EL (cell line): Measurements from ENCODE around the gene IL21R.
"Not testable (repeated sequence)": the region's sequence is repeated elsewhere in the genome, so short reads cannot be mapped to it uniquely, and the experiment has no call there.

Source experiments
- DNase-seq: peaks from one replicate; pipeline ENCODE4 v3.0.0-alpha.2; 2016

IL21R gene

GRCh38 chr16:27449434-27450195 is 47.6 kb downstream of the IL21R start:
- DNase-seq, result no peak

DNA sequence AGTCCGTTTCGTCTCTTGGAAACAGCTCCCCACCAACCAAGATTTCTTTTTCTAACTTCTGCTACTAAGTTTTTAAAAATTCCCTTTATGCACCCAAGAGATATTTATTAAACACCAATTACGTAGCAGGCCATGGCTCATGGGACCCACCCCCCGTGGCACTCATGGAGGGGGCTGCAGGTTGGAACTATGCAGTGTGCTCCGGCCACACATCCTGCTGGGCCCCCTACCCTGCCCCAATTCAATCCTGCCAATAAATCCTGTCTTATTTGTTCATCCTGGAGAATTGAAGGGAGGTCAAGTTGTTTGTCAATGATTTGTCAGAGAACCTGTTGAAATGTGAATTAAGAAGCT is 48.2 kb downstream of the IL21R start:
- no peak for DNase-seq

- no peak for DNase-seq
Observed at GRCh38 chr16:27452569-27453493, 50.9 kb downstream of the IL21R start.

DNA sequence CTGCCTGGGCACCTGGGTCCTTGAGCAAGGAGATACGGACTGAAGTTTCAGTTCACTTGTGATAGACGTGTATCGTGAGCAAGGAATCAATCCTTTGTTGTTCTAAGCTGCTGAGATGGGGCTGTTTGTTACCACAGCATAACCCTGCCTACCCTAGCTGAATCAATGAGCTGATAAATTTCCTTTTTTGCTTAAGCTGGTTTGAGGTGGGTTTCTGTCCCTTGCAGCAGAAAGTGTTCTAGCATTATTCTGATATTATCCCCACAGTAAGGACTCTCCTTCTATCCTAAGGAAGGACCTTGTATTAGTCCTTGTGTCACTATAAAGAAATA is 51.5 kb downstream of the IL21R start:
- DNase-seq, result no peak

DNA sequence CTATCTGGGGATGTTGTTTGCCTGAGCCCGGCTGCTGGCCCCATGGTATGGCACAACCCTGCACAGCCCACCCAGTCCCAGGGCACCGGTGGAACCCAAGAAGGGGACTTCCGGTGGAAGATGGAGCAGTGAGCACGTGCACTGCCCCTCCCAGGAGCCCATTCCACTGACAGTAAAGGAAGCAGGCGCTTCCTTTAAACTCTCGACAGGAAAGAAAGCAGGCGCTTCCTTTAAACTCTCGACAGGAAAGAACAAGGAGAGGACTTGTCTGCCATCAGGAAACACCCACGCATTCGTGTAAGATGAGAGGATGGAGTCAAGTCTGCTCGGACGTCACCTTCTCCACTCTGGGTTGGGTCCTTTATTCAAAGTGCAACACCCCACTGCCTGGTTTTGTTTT is 53.7 kb downstream of the IL21R start:
- DNase-seq, result no peak

DNA sequence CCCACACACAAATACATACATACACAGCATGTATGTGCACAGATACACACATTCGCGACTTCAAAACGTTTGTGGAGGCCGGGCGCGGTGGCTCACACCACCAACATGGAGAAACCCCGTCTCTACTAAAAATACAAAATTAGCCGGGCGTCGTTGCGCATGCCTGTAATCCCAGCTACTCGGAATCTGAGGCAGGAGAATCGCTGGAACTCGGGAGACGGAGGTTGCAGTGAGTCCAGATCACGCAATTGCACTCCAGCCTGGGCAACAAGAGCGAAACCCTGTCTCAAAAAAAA is 55.6 kb downstream of the IL21R start:
- not testable (repeated sequence) for DNase-seq

- no peak for DNase-seq
Observed at GRCh38 chr16:27458258-27458657, 56.3 kb downstream of the IL21R start.

GRCh38 chr16:27458987-27459688 is 57.2 kb downstream of the IL21R start:
- DNase-seq, result no peak

- DNase-seq, result no peak
Observed at GRCh38 chr16:27460213-27460612, 58.2 kb downstream of the IL21R start.

GRCh38 chr16:27460663-27461482 is 58.9 kb downstream of the IL21R start:
- DNase-seq, result no peak

DNA sequence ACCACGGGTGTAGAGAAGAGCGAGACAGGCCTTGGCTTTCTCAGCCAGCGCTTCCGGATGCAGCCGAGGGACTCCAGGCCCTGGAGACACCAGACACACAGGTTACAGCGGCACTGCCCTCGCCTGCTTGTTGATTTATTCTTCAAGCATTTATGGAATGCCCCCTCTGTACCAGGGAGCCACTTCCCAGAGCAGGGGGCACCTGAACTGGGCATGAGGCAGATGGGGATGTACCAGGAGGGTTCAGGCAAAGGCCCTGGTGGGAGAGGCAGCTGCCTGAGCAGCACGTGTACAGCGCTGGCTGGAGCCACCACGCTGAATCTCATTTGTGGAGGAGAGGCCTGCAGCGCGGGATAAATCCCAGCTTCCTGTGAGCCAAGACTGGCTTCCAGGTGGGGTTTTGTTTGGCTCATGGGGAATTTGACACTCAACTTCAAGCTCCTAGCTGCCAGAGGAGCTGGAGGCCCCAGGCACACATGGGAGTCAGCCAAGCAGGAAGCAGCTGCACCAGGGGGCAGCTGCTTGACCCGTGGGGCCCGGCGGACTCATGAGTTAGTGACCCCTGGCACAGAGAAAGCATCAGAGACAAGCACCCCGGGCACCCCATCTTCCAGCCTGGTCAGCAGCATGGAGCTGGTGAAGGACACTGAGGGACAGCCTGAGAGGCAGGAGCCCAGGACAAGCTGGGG is 59.7 kb downstream of the IL21R start:
- DNase-seq, result peak; percentile 14

DNA sequence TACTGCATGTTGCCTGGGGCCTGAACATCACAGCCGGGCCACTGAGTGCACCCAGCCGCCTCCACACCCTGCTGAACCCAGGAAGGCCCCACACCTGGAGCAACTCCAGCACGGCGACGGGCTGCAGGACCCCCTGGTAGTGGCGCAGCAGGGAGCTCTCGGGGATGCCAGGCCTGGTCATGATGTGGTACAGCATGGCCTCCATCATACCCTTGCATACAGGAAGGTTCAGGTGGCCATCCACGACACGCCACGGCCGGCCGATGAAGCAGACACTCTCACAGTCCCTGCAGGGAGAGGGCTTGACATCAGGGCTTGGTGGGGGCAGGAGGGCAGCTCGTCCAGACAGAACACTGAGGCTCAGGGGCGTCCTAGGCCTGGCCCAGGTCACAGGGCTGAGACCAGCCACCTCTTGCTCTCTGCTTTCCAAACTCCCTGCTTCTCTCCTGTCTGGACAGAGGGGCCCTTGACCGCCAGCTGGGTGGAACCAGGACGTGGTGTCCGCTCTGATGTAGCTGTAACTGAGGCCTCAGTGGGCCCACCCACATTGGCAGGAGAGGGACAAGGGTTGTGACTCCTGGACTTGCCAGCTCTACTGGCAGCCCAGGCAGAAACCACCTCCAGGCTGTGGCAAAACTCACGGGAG is 60.3 kb downstream of the IL21R start:
- no peak for DNase-seq

- DNase-seq, result no peak
Observed at GRCh38 chr16:27462846-27463682, 61.1 kb downstream of the IL21R start.

DNA sequence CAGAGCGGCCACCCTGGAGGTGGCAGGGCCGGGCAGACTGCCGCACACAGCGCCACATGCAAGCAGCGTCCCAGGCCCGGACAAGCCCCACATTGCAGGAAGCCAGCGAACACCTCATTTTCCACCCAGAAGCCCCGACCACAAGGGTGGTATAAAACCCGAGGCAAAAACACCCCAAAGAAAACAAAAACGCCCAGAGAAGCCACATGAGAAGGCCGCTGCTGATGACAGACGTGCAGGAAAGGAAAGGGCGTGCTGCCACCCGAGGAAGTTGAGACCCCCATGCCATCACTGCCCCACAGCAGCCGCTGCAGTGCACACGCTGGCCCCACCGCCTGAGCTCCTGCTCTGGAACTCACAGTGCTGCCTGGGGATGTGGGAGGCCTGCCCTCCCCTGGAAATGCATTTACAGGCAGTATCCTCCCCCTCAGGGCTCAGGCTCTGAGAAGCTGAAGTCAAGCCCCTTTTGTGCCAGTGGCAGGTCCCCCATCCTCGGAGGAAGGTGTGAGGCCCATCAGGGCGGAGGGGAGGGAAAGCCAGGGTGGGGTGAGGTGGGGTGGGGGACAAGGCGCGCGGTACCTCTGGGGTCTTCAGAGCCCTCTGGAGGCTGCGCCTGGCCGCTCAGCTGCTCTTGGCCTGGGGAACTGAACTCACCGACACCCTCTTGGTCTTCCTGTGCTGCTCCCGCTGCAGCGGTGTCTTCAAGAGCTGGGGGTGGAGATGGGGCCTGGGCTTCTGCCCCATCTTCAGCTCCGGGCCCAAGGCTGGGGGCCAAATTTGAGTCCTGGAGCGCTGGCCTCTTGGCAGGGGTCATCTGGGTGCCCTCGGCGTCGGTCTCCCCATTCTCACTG is 62.0 kb downstream of the IL21R start:
- DNase-seq, result no peak

DNA sequence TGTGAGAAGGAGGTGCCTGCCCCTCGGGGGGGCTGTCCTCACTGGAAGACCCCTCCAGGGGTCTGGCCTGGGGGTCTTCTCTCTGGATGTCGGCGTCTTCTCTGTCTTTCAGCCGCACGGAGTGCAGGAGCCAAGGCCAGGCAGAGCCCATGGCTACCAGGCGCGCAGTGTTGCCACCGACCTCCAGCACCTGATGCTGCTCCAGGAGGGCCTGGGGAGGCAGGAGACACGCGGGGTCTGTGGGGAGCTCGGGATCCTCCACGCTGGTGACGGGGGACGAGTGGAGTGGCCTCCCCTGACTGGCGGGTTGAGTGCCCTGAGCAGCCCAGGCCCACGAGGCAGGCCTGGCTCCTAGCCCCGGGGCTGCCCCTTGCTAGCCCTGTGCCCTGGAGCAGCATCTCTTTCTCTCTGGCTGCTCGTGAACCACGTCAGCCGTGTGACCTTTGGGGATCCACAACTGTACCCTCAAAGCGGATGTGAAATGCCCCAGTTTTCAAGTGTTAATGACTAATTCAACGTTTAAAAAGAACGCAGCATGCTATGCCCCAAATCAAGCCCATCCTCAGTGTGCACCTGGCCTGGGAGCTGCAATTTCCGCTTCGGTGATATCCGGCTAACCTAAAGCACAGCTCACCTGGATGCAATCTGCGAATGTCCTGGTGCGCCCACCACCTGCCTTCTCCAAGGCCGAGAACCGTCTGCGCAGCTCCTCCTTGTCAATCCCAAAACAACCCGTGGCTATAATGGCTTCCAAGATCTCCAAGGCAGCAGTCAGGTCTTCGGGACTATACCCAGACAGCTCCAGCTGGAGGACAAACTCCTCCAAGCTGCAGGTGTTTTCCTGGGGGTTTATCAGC is 62.9 kb downstream of the IL21R start:
- no peak for DNase-seq

DNA sequence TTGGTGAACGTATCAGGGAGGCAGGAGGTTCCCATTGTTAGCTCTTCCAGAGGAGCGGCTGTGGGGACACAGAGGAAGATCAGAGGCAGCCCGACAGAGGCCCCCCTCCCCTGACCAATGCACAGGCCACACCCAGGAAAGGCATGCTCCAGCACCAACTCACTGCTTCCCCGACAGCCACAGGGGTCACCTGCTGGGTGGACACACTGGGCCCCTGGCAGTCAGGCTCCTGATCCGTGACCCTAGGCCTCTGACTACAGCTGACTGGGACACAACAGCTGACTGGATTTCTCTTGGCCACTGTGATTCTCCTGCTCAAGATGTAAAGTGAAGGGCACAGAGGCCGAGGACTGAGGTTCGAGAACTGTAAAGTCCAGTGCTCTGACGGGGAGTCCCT is 63.5 kb downstream of the IL21R start:
- DNase-seq, result no peak

- no peak for DNase-seq
Observed at GRCh38 chr16:27468941-27469531, 67.1 kb downstream of the IL21R start.
